Astrocyte (in vitro differentiated cells and primary cell): ENCODE results near the gene LRRC2. TPM values are rescaled to one million over a fixed set of nuclear protein-coding genes. Genes with fewer than 3 reads are reported as not detected.

ENCODE experiments used
- DNase-seq: peaks from one replicate; pipeline ENCODE4 v3.0.0-alpha.2; 2010; ENCODE audit warnings: low read depth
- FAIRE-seq: peaks from 2 replicates; lab custom pipeline; 2011; peaks lifted over from hg19 to GRCh38; lab: Jason Lieb, UNC
- H2AFZ ChIP-seq: 2 replicates; pipeline ENCODE4 v1.6.0; 2012; ENCODE audit warnings: low read depth, low read length, inconsistent platforms
- H3K27ac ChIP-seq: 2 replicates; pipeline ENCODE4 v1.5.1; 2011; ENCODE audit warnings: low read depth, low read length, inconsistent platforms
- H3K27me3 ChIP-seq: 2 replicates; pipeline ENCODE4 v1.6.0; 2011; ENCODE audit warnings: low read length, inconsistent platforms; ENCODE audit not compliant: insufficient read depth
- H3K36me3 ChIP-seq: 2 replicates; pipeline ENCODE4 v1.5.1; 2011; ENCODE audit warnings: low read length, inconsistent platforms; ENCODE audit not compliant: insufficient read depth
- H3K4me1 ChIP-seq: 2 replicates; pipeline ENCODE4 v1.5.1; 2011; ENCODE audit warnings: low read length, inconsistent platforms; ENCODE audit not compliant: insufficient read depth
- H3K4me2 ChIP-seq: 2 replicates; pipeline ENCODE4 v1.6.0; 2012; ENCODE audit warnings: low read length, inconsistent platforms
- H3K4me3 ChIP-seq: 2 replicates; pipeline ENCODE4 v1.5.1; 2011; ENCODE audit warnings: low read depth, mild to moderate bottlenecking, low read length, inconsistent platforms; ENCODE audit not compliant: insufficient read depth
- H3K79me2 ChIP-seq: 2 replicates; pipeline ENCODE4 v1.6.0; 2012; ENCODE audit warnings: mild to moderate bottlenecking, low read length, inconsistent platforms; ENCODE audit not compliant: insufficient read depth
- H3K9ac ChIP-seq: 2 replicates; pipeline ENCODE4 v1.6.0; 2012; ENCODE audit warnings: mild to moderate bottlenecking, low read length, inconsistent platforms
- H3K9me3 ChIP-seq: 2 replicates; pipeline ENCODE4 v1.5.1; 2012; ENCODE audit warnings: low read depth, mild to moderate bottlenecking, low read length, inconsistent platforms; ENCODE audit not compliant: insufficient read depth
- H4K20me1 ChIP-seq: 2 replicates; pipeline ENCODE4 v1.6.0; 2012; ENCODE audit warnings: low read length, inconsistent platforms; ENCODE audit not compliant: insufficient read depth
- H3K27ac Mint-ChIP-seq: one replicate; pipeline ENCODE4 v1.8.0; 2021; ENCODE audit warnings: mild to moderate bottlenecking, mixed read lengths; ENCODE audit not compliant: unreplicated experiment
- H3K27me3 Mint-ChIP-seq: one replicate; pipeline ENCODE4 v1.8.0; 2021; ENCODE audit warnings: low read depth, mixed read lengths; ENCODE audit not compliant: unreplicated experiment
- H3K36me3 Mint-ChIP-seq: one replicate; pipeline ENCODE4 v1.8.0; 2021; ENCODE audit warnings: low read depth, mixed read lengths; ENCODE audit not compliant: unreplicated experiment
- H3K4me1 Mint-ChIP-seq: one replicate; pipeline ENCODE4 v1.8.0; 2021; ENCODE audit warnings: low read depth, mixed read lengths; ENCODE audit not compliant: unreplicated experiment
- H3K4me3 Mint-ChIP-seq: one replicate; pipeline ENCODE4 v1.8.0; 2021; ENCODE audit warnings: mild to moderate bottlenecking, moderate library complexity, mixed read lengths; ENCODE audit not compliant: unreplicated experiment
- H3K9me3 Mint-ChIP-seq: one replicate; pipeline ENCODE4 v1.8.0; 2021; ENCODE audit warnings: mild to moderate bottlenecking, mixed read lengths; ENCODE audit not compliant: unreplicated experiment
- CTCF ChIP-seq: IDR thresholded peaks from 2 replicates; pipeline ENCODE4 v1.5.1; 2011; ENCODE audit warnings: low read depth, mild to moderate bottlenecking, inconsistent platforms, low read length, moderate library complexity; ENCODE audit not compliant: insufficient read depth
- EZH2 ChIP-seq: IDR thresholded peaks from 2 replicates; pipeline ENCODE4 v1.6.1; 2012; ENCODE audit warnings: mild to moderate bottlenecking, low read length, inconsistent platforms; ENCODE audit not compliant: insufficient read depth
- total RNA-seq: library from RNA; stranded (reverse); gene quantifications from 2 replicates; pipeline ENCODE4 v1.2.1, GENCODE V29; 2021

LRRC2 gene
- total RNA-seq, 1 donor from 2014 or later: 0.32 TPM

- H3K36me3 Mint-ChIP-seq: no peaks in the 10 kb centered on the region
- no peak overlapping the region for H3K27ac Mint-ChIP-seq
- DNase-seq: no peak
- H3K4me1 ChIP-seq: no peaks in the 10 kb centered on the region
- no peaks in the 10 kb centered on the region for H3K9me3 Mint-ChIP-seq
- FAIRE-seq: no peak
- no peak overlapping the region for H3K4me2 ChIP-seq
- no peak overlapping the region for H3K9ac ChIP-seq
- H3K36me3 ChIP-seq: no peaks in the 10 kb centered on the region
- no peak overlapping the region for H2AFZ ChIP-seq
- H4K20me1 ChIP-seq: no peaks in the 10 kb centered on the region
- peaks cover 16% of the 10 kb centered on the region for H3K27me3 ChIP-seq
- no peak overlapping the region for H3K27ac ChIP-seq
- H3K4me3 ChIP-seq: no peak overlapping the region
- no peak overlapping the region for H3K4me3 Mint-ChIP-seq
- no peak for TF ChIP-seq EZH2
- no peak for TF ChIP-seq CTCF
- H3K9me3 ChIP-seq: no peaks in the 10 kb centered on the region
- H3K4me1 Mint-ChIP-seq: no peaks in the 10 kb centered on the region
- no peaks in the 10 kb centered on the region for H3K79me2 ChIP-seq
- H3K27me3 Mint-ChIP-seq: peaks cover 10% of the 10 kb centered on the region
Measured at GRCh38 chr3:46609944-46610722, 44.0 kb upstream of the LRRC2 start.

DNA sequence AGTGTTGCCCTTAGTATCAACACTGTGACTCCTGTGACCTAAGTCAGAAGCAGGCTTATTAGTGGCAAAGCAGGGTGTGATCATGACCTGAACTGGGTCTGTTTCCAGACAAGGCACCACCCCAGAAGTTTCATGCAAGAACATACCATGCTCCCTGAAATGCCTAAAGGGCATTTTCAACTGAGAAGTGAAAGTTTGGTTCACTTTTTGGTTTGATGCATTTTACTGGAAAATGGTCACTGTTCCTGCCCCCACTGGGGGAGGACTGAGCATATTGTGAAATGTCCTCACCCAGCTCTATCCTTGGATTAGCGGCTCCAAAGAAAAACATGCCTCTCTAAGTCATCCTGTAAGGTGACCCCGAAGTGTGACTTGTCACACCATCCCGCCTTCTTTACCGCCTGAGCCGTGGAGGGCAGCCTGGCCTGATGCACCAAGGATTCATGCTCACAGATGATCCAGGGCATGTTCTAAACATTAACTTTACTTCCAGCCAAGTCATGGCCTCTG is 43.2 kb upstream of the LRRC2 start:
- H3K79me2 ChIP-seq: no peaks in the 10 kb centered on the region
- no peaks in the 10 kb centered on the region for H3K36me3 ChIP-seq
- TF ChIP-seq EZH2 (no peak), CTCF (no peak)
- H3K27ac ChIP-seq: no peak overlapping the region
- H3K4me3 ChIP-seq: no peak overlapping the region
- H3K27me3 ChIP-seq: peaks cover 10% of the 10 kb centered on the region
- no peaks in the 10 kb centered on the region for H3K36me3 Mint-ChIP-seq
- no peaks in the 10 kb centered on the region for H3K4me1 Mint-ChIP-seq
- H2AFZ ChIP-seq: no peak overlapping the region
- H3K9me3 ChIP-seq: no peaks in the 10 kb centered on the region
- no peak overlapping the region for H3K9ac ChIP-seq
- H3K4me2 ChIP-seq: no peak overlapping the region
- DNase-seq (no peak), FAIRE-seq (no peak)
- no peak overlapping the region for H3K27ac Mint-ChIP-seq
- H3K4me1 ChIP-seq: no peaks in the 10 kb centered on the region
- H3K9me3 Mint-ChIP-seq: no peaks in the 10 kb centered on the region
- H3K27me3 Mint-ChIP-seq: peaks cover 9% of the 10 kb centered on the region
- no peaks in the 10 kb centered on the region for H4K20me1 ChIP-seq
- H3K4me3 Mint-ChIP-seq: no peak overlapping the region

- no peak overlapping the region for H3K27ac ChIP-seq
- TF ChIP-seq EZH2 (no peak), CTCF (peak; percentile 6)
- no peaks in the 10 kb centered on the region for H3K36me3 ChIP-seq
- Mint-ChIP-seq H3K36me3 (no peaks in the 10 kb centered on the region), H3K27me3 (peaks cover 8% of the 10 kb centered on the region), H3K27ac (no peak overlapping the region), H3K9me3 (no peaks in the 10 kb centered on the region), H3K4me1 (no peaks in the 10 kb centered on the region), H3K4me3 (no peak overlapping the region)
- no peaks in the 10 kb centered on the region for H3K4me1 ChIP-seq
- DNase-seq (no peak), FAIRE-seq (no peak)
- H2AFZ ChIP-seq: no peak overlapping the region
- H4K20me1 ChIP-seq: no peaks in the 10 kb centered on the region
- H3K4me2 ChIP-seq: no peak overlapping the region
- no peaks in the 10 kb centered on the region for H3K9me3 ChIP-seq
- no peak overlapping the region for H3K9ac ChIP-seq
- H3K4me3 ChIP-seq: no peak overlapping the region
- H3K27me3 ChIP-seq: peaks cover 7% of the 10 kb centered on the region
- no peaks in the 10 kb centered on the region for H3K79me2 ChIP-seq
Measured at GRCh38 chr3:46607603-46608028, 41.5 kb upstream of the LRRC2 start.
